GM18519 (cell line): Measurements from ENCODE around the gene COX4I2.
"Not testable (repeated sequence)": the region's sequence is repeated elsewhere in the genome, so short reads cannot be mapped to it uniquely, and the experiment has no call there.

Experiments used
- ATAC-seq: cut with Tn5 transposase; IDR thresholded peaks from one replicate; pipeline ENCODE4 v1.9.1; 2021; ENCODE audit warnings: mild to moderate bottlenecking, moderate library complexity; ENCODE audit not compliant: unreplicated experiment, low FRiP score

The COX4I2 gene

DNA sequence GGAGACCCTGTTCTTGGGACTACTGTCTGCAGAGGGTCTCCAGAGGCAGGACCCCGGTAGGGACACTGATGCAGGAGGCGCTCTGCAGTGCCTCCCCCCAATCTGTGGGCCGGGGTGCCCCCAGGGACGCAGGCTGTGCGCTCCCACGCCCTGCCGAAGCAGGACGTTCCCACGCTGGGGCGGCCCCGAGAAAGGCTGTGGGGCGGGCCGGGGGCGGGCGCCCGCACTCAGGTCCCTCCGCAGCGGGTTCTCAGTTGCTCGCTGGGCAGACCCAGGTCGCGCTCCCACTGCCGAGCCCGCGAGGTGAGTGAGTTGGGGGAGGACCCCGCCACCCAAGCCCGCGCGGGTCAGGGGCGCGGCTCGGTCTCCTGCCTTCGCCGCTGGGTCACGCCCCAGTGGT lies at the start of gene COX4I2:
TSS of gene COX4I2 (plus strand) at position 253 of the 400 bp plus-strand sequence. CDS start 1,106 bp downstream, outside the sequence.
- ATAC-seq, result no peak

DNA sequence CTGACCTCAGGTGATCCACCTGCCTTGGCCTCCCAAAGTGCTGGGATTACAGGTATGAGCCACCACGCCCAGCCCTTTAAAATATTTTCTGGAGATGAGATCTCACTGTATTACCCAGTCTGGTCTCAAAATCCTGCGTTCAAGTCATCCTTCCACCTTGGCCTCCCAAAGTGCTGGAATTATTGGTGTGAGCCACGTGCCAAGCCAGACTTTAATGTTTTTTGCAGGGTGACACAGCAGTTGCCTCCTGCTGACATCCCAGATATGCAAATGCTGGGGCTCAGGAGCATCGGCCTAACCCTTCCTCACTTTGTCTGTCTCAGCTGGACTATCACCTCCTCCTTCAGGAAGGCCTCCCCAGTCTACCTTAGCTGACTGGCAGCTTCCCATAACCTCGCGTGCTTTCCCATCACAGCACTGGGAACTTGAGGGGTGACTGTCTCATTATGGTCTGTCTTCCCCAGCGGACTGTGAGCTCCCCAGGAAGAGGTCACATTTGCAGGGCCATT lies 46.9 kb upstream of the COX4I2 start:
- no peak for ATAC-seq

DNA sequence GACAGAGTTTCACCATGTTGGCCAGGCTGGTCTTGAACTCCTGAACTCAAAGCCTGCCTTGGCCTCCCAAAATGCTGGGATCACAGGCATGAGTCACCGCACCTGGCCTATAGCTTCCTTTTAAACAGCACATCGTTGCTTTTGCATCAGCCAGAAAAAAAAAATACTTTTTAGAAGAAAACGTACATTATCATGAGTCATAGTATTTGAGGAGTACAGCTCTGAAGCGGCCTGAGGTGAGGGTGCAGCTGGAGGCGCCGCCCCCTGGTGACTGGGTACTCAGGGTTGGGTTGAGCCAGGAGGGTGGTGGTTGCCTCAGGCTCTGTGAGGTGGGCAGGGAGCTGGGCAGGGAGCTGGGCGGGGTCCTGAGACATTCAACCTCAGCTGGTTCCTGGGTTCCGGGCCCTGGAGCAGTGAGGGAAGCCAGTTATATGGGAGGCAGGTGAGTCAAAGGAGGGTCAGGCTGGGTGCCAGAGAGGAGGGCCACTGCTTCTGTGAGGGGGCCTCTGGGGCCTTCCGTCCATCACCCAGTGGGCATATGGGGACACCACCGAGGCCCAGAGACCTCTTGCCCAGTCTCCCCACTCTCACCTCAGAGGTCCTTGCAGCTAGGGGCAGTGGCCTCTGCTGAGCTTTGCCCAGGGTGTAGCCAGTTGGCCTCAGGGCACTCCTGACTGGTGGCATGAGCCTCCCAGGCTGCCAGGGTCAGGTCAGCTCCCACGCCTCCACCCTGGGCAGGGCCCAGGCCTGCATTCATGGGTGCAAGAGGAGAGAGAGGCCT lies 44.3 kb upstream of the COX4I2 start:
- no peak for ATAC-seq

DNA sequence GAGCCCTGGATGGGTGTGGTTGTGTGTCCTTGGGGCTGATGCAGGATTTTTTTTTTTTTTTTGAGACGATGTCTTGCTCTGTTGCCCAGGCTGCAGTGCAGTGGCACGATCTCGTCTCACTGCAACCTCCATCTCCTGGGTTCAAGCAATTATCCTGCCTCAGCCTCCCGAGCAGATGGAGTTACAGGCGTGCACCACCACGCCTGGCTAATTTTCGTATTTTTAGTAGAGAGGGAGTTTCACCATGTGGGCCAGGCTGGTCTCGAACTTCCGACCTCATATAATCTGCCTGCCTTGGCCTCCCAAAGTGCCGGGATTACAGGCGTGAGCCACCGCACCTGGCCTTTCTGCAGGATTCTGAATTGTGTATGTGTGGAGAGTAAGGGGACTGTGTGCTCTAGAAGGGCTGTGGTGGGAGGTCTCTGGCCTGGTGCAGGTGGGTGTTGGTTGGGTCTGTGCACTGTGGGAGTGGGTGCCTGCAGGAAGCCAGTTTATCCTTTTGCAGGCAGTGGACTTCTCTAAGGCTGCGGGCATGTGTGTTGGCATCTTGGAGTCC lies 43.6 kb upstream of the COX4I2 start:
- no peak for ATAC-seq

DNA sequence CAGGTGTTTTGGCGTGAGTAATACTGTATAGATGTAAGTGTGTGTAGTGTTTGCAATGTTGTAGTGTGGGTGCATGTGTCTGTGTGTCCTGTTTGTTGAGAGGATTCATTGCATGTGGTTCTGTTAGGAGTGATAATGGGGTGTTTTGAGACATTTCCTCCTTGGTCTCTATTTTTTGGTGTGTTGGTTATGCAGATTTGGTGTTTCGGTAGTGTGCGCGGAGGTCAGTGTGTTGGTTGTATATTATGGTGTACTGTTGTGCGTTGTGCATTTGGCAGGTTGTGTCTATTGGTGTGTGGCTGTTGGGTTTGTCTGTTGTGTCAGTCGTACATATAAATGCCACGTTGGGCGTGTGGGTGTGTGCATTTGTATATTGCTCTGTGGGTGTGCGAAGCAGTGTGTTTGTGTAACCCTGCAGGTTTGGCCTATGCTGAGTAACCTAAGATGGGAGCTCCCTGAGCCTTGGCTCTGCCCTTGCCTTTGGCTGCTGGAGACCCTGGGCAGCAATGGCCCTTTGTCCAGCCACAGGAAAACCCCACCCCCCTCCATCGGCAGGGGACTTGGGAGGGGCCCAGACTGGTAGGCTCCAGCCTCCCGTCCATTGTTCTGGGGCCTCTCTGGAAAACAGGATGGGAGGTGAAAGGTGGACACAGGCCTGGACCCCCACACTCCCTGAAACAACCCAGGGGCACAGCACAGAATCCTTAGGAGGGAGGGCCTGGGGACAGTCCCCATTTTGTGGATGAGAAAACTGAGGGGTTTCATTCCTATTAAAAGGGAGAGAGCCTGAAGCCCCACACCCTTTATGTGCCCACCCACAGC lies 42.9 kb upstream of the COX4I2 start:
- no peak for ATAC-seq

DNA sequence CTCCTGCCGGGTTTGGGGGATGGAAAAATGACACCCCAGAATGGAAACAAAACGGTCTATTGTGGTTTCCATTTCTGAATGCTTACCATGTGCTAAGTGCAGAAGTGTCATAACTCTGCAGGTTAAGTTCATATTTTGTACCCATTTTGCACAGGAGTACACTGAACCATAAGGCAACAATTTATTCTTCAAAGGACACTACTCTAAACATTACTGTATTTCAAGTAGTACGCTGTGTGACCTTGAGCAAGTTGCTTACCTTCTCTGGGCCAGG lies 42.4 kb upstream of the COX4I2 start:
- no peak for ATAC-seq

DNA sequence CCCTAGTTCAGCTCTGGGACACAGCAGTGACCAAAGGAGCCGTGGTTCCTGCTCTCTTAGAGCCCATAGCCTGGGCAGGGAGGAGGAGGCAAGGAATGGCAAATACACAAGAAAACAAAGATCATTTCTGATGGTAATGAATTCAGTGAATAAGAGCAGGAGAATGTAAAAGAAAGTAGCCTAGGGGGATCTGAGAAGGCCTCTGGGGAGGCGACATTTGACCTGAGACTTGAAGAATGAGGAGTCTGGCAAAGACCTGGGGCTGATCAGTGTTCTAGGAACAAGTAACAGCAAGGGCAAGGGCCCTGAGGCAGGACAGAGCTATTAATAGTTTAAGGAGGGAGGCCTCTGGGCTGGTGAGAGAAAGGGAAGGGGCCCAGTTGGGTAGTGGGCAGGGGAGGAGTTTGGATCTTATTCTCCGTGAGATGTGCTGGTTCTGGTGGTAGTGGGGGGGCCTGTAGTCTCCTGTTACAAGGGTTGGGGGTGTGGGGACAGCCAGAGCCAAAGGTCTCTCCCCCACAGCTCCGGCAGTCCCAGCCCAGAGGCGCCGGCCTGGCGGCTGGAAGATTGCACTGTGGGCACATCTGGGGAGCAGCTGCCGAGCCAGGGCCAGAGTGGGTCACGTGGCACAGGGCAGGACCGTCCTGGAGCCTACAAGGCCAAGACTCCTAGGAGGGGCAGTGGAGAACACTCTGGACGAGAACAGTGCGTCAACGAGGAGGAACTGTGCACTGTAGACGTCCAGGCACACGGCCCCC lies 41.9 kb upstream of the COX4I2 start:
- no peak for ATAC-seq

DNA sequence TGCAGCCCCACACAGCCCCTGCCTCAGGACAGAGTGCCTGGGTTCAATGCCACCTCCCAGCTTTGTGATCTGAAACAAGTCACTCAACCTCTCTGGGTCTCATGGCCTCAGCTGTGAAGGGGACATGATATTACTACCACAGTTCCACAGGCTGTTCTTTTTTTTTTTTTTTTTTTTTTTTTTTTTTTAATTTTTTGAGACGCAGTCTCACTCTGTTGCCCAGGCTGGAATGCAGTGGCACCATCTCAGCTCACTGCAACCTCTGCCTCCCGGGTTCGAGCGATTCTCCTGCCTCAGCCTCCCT lies 41.3 kb upstream of the COX4I2 start:
- ATAC-seq, result not testable (repeated sequence)

DNA sequence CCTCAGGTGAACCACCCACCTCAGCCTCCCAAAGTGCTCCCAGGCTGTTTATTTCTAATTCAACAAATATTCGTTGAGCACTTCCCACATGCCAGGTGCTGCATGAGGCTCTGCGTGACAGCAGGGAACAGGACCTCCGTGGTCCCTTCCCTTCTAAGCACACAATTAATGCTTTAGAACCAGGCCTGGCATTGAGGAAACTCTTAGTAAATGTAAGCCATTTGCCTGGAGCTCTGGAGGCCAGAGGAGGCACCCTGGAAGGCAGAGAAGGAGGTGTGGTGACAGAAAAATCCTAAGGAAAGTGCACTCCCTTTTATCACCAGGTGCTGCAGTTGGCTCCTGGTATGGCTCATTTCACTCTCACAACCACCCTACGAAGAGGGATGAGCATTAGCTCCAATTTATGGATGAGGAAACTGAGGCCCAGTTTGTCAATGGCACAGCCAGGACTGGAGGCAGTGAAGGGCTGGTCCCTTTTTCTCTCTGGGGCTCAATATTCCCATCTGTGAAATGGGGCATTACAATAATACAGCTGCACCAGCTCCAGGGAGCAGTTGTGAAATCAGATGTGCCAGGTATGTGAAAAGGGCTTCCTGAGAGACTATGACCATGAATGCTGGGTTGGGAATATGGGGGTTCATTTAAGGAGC lies 40.8 kb upstream of the COX4I2 start:
- no peak for ATAC-seq

DNA sequence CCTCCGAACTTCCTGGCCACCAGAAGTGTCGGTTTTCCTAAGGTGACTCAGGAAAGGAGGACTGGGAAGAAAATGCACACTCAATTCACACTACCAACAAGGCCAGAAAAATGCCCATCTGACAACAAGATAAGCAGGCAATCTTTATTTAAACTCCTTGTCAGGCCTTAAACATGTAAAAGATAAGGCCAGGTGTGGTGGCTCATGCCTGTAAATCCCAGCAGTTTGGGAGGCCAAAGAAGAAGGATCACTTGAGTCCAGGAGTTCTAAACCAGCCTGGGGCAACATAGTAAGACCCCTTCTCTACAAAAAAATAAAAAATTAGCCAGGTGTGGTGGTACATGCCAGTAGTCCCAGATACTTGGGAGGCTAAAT lies 40.2 kb upstream of the COX4I2 start:
- ATAC-seq, result no peak

DNA sequence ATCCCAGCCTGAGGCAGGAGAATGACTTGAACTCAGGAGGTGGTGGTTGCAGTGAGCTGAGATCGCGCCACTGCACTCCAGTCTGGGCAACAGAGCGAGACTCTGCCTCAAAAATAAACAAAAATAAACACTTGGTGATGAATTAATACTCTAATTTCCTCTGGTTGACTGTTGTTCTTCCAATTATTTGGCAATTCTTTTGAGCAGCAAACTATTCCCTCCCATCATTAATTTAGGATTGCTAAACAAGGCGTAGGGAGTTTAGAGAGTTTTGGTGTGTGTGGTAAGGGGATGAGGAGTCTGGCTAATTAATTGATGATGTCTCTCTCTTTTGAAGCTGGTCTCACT lies 35.3 kb upstream of the COX4I2 start:
- ATAC-seq, result no peak

DNA sequence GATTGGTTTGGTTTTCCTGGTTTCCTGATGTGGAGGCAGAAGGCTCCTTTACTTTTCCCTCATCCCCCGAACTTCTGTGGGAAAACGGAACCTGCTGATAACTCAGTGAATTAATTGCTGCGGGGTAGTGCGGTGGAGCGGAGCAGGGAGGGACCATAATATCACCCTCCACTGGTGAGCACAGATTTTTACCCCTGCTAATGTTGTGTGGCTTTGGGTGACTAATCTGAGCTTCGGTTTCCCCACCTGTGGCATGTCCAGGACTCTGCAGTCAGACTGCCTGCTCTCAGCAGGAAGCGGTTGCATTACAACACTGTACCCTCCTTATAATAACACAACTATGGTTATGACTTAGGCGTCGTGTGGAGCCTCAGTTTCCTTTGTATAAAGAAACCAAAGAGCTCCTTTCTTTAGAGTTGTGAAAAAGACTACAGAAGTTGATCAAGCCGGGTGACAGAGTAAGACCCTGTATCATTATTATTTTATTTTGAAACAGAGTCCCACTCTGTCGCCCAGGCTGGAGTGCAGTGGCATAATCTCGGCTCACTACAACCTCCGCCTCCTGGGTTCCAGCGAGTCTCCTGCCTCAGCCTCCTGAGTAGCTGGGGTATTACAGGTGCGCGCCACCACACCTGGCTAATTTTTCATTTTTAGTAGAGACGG lies 34.8 kb upstream of the COX4I2 start:
- peak; percentile 88 for ATAC-seq

DNA sequence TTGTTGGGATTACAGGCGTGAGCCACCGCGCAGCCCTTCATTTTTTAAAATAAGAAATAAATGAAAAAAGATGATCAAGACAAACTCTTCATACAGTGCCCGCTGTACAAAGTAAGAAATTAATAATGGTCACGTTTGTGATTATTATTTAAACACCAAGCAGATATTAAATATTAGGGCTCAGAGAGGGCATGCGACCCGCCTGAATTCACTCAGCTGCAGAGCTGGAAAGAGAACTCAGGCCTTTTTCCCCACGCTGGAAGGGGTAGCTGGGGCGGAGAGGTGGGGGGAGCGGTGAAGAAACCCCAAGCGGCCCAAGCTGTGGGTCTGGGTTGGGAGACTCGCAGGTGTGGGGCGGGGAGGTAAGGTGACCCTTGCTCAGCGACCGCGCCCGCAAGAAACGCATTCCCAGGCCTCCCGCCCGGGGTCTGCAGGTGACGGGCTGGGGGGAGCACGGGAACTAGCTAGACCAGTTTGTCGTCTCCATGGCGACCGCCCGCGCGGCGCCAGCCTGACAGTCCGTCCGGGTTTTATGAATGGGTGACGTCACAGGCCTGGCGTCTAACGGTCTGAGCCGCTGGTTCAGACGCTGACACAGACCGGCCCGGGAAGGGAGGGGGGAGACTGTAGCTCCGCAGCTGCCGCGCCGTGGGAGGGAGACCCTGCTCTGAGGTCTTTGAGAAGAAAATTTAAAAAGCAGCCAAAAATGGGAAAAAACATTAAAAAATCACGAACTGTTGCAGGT lies 33.7 kb upstream of the COX4I2 start:
- peak; percentile 27 for ATAC-seq

DNA sequence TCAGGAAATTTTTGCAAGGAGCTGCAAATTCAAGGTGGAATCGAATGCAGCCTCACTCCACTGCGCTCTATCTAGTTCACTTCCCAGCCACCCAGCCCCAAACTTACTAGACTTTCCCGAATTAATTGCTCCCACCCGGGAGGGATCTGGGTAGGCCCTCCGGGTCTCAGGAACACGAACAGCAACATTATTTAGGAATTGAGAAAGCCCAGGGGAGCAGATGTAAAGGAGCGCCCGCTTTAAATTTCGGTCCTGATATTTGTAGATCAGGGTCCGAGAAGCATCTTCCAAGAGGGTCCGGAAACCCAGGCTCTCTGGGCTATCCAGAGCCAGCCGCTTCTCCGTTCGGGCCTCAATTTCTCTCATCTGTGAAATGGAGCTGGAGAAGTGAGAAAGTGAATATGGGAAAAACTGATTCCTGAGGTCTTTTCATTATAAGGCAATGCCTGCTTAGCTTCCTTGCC lies 33.1 kb upstream of the COX4I2 start:
- ATAC-seq, result no peak

DNA sequence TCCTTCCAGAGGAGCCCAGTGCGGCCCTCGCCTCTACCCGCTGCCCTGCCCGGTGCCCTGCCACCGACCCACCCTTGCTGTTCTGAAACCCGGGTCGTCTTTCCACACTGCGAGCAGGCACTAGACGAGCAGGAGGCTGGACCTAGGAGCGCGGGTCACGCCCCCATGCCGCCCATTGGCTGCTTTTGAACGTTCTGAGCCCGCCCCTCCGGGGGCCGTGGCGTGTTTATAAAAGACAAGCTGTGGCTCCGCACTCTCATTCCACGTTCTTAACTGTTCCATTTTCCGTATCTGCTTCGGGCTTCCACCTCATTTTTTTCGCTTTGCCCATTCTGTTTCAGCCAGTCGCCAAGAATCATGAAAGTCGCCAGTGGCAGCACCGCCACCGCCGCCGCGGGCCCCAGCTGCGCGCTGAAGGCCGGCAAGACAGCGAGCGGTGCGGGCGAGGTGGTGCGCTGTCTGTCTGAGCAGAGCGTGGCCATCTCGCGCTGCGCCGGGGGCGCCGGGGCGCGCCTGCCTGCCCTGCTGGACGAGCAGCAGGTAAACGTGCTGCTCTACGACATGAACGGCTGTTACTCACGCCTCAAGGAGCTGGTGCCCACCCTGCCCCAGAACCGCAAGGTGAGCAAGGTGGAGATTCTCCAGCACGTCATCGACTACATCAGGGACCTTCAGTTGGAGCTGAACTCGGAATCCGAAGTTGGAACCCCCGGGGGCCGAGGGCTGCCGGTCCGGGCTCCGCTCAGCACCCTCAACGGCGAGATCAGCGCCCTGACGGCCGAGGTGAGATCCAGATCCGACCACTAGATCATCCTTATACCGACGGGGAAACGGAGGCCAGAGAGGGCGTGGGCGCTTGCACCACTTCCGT lies 32.4 kb upstream of the COX4I2 start, which contains the start of gene ID1:
TSS of gene ID1 (plus strand) at position 259 of the 871 bp plus-strand sequence. CDS start at position 358, 99 bp downstream.
- peak; percentile 63 for ATAC-seq

DNA sequence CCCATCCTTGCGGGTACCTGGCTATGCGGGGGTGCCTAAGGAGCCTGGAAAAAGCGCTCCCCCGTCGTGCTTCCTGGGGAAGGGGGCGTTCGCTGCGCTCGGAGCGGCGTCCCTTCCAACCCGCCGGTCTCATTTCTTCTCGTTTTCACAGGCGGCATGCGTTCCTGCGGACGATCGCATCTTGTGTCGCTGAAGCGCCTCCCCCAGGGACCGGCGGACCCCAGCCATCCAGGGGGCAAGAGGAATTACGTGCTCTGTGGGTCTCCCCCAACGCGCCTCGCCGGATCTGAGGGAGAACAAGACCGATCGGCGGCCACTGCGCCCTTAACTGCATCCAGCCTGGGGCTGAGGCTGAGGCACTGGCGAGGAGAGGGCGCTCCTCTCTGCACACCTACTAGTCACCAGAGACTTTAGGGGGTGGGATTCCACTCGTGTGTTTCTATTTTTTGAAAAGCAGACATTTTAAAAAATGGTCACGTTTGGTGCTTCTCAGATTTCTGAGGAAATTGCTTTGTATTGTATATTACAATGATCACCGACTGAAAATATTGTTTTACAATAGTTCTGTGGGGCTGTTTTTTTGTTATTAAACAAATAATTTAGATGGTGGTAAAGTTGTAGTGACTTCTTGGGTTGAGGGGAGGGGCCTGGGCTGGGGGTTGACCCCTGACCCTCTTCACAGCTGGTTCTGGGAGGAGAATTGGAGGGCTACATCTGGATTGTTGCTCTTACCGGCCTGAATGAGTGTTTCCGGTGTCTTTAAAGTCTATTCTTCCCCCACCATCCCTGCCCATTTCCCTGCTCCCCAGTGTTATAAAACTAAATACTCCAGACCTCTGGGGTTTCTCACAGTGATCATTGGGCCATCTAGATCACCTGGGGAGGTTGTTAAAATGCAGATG lies 31.6 kb upstream of the COX4I2 start:
- no peak for ATAC-seq
